IPS DF 6.9 (cell line): ENCODE results near the gene ZNF814.

ENCODE experiments used
- DNase-seq: peaks from one replicate; pipeline ENCODE4 v3.0.0-alpha.2; 2013; ENCODE audit warnings: low read depth, low spot score
- H3K27ac ChIP-seq: one replicate; pipeline ENCODE4 v1.5.1; 2013; ENCODE audit warnings: low read length, control low read depth
- H3K27me3 ChIP-seq: 2 replicates; pipeline ENCODE4 v1.6.1; 2013; ENCODE audit warnings: mild to moderate bottlenecking, low read length; ENCODE audit not compliant: control insufficient read depth, insufficient read depth
- H3K36me3 ChIP-seq: 2 replicates; pipeline ENCODE4 v1.6.1; 2013; ENCODE audit warnings: low read length; ENCODE audit not compliant: control insufficient read depth, insufficient read depth
- H3K4me1 ChIP-seq: 2 replicates; pipeline ENCODE4 v1.6.1; 2013; ENCODE audit warnings: low read length; ENCODE audit not compliant: control insufficient read depth, insufficient read depth
- H3K4me3 ChIP-seq: 2 replicates; pipeline ENCODE4 v1.5.1; 2013; ENCODE audit warnings: mild to moderate bottlenecking, low read length
- H3K9me3 ChIP-seq: 2 replicates; pipeline ENCODE4 v1.6.1; 2013; ENCODE audit warnings: low read length, inconsistent platforms; ENCODE audit not compliant: control insufficient read depth, insufficient read depth
- WGBS: extraction: QIAGEN DNeasy Blood & Tissue Kit; methylation state at CpG from one replicate; pipeline ENCODE4 v1.1.7; 2013; ENCODE audit warnings: mixed read lengths, missing lambda C conversion rate; ENCODE audit not compliant: insufficient read length, insufficient coverage; 5-methylcytosine and 5-hydroxymethylcytosine counted together

ZNF814 gene

DNA sequence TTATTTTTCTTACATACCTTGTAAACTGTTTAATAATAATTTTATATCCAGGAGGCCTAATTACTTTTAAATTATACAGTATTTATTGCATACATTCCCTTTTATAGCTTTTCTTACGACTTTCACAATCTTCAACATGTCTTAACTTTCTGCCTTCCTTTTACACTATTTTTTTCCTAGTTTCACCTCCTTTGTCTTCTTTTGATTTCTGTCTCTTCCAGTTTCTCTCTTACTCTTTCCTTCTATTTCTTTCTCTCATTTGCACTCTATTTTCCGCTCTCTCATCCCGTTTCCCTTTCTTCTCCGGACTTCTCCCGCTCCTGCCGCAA lies 85.6 kb downstream of the ZNF814 start:
- H3K4me3 ChIP-seq, result peak overlapping the region; percentile 36; the same call in 1 of the 2 replicates
- H3K4me1 ChIP-seq, result peaks cover 6% of the 10 kb centered on the region; the same call in 1 of the 2 replicates
- no peak for DNase-seq
- no CpG with 5 or more reads among the region's 6 CpGs for WGBS
- H3K27me3 ChIP-seq, result no peaks in the 10 kb centered on the region
- no peaks in the 10 kb centered on the region for H3K9me3 ChIP-seq
- H3K36me3 ChIP-seq, result peaks cover 5% of the 10 kb centered on the region; the same call in 1 of the 2 replicates
- no peak overlapping the region for H3K27ac ChIP-seq

DNA sequence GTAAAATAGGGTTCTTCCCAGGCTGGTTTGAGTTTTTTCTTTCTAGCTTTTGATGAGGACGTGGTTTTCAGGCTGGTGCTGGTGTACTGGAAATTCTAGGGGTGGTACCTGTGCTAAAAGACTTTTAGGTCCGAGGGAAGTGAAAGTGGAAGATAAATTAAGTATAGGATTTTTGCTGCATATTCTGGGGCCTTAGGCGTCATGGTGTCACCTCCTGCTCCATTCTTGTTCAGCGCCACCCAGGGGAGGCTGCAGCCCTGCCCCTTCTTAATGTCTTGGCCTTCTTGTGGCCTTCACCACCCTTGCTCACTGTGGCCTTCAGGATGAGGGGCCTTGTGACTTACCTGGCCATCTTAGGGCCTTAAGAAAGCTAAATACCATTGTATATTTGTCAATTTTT lies 86.6 kb downstream of the ZNF814 start:
- Histone ChIP-seq H3K27ac (no peak overlapping the region), H3K4me3 (no peak overlapping the region), H3K4me1 (peaks cover 6% of the 10 kb centered on the region; the same call in 1 of the 2 replicates), H3K36me3 (no peaks in the 10 kb centered on the region), H3K27me3 (no peaks in the 10 kb centered on the region), H3K9me3 (no peaks in the 10 kb centered on the region)
- no CpG with 5 or more reads among the region's 4 CpGs for WGBS
- DNase-seq, result no peak

DNA sequence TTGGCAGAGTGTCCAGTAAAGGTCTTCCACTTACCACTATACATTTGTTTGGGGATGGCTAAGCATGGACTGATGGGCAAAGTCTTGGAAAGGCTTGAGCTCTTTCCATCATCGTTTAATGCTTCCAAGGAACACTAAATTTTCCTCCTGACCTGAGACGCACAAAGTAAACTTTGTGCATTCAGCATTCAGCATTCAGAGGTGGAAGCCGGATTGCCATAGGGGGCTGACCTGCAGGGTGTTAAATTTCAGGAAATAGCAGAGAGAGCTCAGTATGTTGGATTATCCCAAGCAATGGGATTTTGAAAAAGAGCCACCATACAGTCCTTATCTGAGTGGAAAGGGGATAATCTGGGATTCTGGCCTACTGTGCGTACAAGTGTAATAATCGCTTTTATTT lies 88.1 kb downstream of the ZNF814 start:
- H3K27me3 ChIP-seq, result no peaks in the 10 kb centered on the region
- H3K36me3 ChIP-seq, result no peaks in the 10 kb centered on the region
- no peak overlapping the region for H3K27ac ChIP-seq
- no peak for DNase-seq
- no peak overlapping the region for H3K4me3 ChIP-seq
- WGBS, result no CpG with 5 or more reads among the region's 5 CpGs
- H3K4me1 ChIP-seq, result peaks cover 6% of the 10 kb centered on the region; the same call in 1 of the 2 replicates
- H3K9me3 ChIP-seq, result no peaks in the 10 kb centered on the region
